Esophagus muscularis mucosa (tissue), 4 donors: ENCODE results near the gene CAMK2G.

Experiments used
- CTCF ChIP-seq, 3 experiments: fragments of 200-600 bp in 2 of 3; fragments of 450-650 bp in 1 of 3; sonication (generic) in 2 of 3; IDR thresholded peaks; one replicate each; pipeline ENCODE4 v1.5.1; 2017 to 2019; ENCODE audit warnings: antibody characterized with exemption in 3 of 3, mild to moderate bottlenecking in 2 of 3, moderate library complexity in 1 of 3
- EP300 ChIP-seq: sonication (generic); formaldehyde crosslinking; IDR thresholded peaks from one replicate; pipeline ENCODE4 v1.6.1; 2017; ENCODE audit warnings: antibody characterized with exemption
- POLR2A ChIP-seq: fragments of 450-650 bp; IDR thresholded peaks from one replicate; pipeline ENCODE4 v1.6.1; 2017; ENCODE audit warnings: antibody characterized with exemption, moderate library complexity, mild to moderate bottlenecking, low read depth

- TF ChIP-seq POLR2A (no peak), CTCF (IDR thresholded peaks at IDR 0.05) (no peak), EP300 (no peak)
Measured at GRCh38 chr10:73839276-73839966, 34.9 kb downstream of the CAMK2G start.
